ENCODE measurements around the gene ARHGAP8.
"Not testable (repeated sequence)": the region's sequence is repeated elsewhere in the genome, so short reads cannot be mapped to it uniquely, and the experiment has no call there.

ARHGAP8 gene

GRCh38 chr22:44837481-44837880 lies 85.1 kb downstream of the ARHGAP8 start:
- no peak for DNase-seq

GRCh38 chr22:44838316-44839016 lies 86.1 kb downstream of the ARHGAP8 start:
- DNase-seq = no peak

- DNase-seq = no peak
These were observed 86.7 kb downstream of the ARHGAP8 start for GRCh38 chr22:44839061-44839460.

GRCh38 chr22:44839721-44840120 lies 87.3 kb downstream of the ARHGAP8 start:
- no peak for DNase-seq

GRCh38 chr22:44840611-44841322 lies 88.4 kb downstream of the ARHGAP8 start:
- no peak for DNase-seq

- no peak for DNase-seq
These were observed 90.0 kb downstream of the ARHGAP8 start for GRCh38 chr22:44842417-44842816.

- no peak for DNase-seq
These were observed 92.8 kb downstream of the ARHGAP8 start for GRCh38 chr22:44845191-44845590.

- no peak for DNase-seq
These were observed 93.7 kb downstream of the ARHGAP8 start for GRCh38 chr22:44845796-44846720.

GRCh38 chr22:44846726-44847275 lies 94.4 kb downstream of the ARHGAP8 start:
- no peak for DNase-seq

- DNase-seq = no peak
These were observed 95.0 kb downstream of the ARHGAP8 start for GRCh38 chr22:44847380-44847779.

- DNase-seq = no peak
These were observed 95.5 kb downstream of the ARHGAP8 start for GRCh38 chr22:44847892-44848291.

- DNase-seq = no peak
These were observed 95.9 kb downstream of the ARHGAP8 start for GRCh38 chr22:44848296-44848741.

GRCh38 chr22:44848791-44849420 lies 96.5 kb downstream of the ARHGAP8 start:
- DNase-seq = no peak

GRCh38 chr22:44850946-44851345 lies 98.6 kb downstream of the ARHGAP8 start:
- DNase-seq = no peak

GRCh38 chr22:44854641-44855040 lies 102.3 kb downstream of the ARHGAP8 start:
- not testable (repeated sequence) for DNase-seq

GRCh38 chr22:44855855-44856254 lies 103.5 kb downstream of the ARHGAP8 start:
- no peak for DNase-seq

GRCh38 chr22:44858819-44859218 lies 106.4 kb downstream of the ARHGAP8 start:
- DNase-seq = not testable (repeated sequence)

- DNase-seq = no peak
These were observed 107.3 kb downstream of the ARHGAP8 start for GRCh38 chr22:44859641-44860040.

- DNase-seq = no peak
These were observed 107.9 kb downstream of the ARHGAP8 start for GRCh38 chr22:44860311-44860710.

GRCh38 chr22:44861245-44861644 lies 108.9 kb downstream of the ARHGAP8 start:
- DNase-seq = no peak

GRCh38 chr22:44862281-44862680 lies 109.9 kb downstream of the ARHGAP8 start:
- no peak for DNase-seq
